NT2/D1 (cell line): ENCODE data around the gene MPPED1.
A peak's percentile ranks its signal among the peaks of the same experiment; 100 is the strongest.

Experiments used
- DNase-seq: peaks from one replicate; pipeline ENCODE4 v3.0.0-alpha.2; 2011; ENCODE audit warnings: low read depth, low spot score
- H3K27me3 ChIP-seq: 2 replicates; pipeline ENCODE4 v1.6.0; 2011; ENCODE audit warnings: mild to moderate bottlenecking; ENCODE audit not compliant: insufficient read length, insufficient read depth
- H3K36me3 ChIP-seq: 2 replicates; pipeline ENCODE4 v1.6.1; 2011; ENCODE audit warnings: mild to moderate bottlenecking, low read length, mixed read lengths; ENCODE audit not compliant: insufficient read depth, insufficient read length
- H3K4me1 ChIP-seq: 2 replicates; pipeline ENCODE4 v1.5.1; 2011; ENCODE audit not compliant: insufficient read depth, insufficient read length
- H3K4me3 ChIP-seq: 2 replicates; pipeline ENCODE4 v1.5.1; 2011; ENCODE audit warnings: low read depth; ENCODE audit not compliant: insufficient read length
- H3K9ac ChIP-seq: 2 replicates; pipeline ENCODE4 v1.6.0; 2011; ENCODE audit warnings: low read depth; ENCODE audit not compliant: insufficient read length
- H3K9me3 ChIP-seq: 2 replicates; pipeline ENCODE4 v1.5.1; 2011; ENCODE audit warnings: mild to moderate bottlenecking, low read length; ENCODE audit not compliant: insufficient read depth
- SUZ12 ChIP-seq: IDR thresholded peaks from 2 replicates; pipeline ENCODE4 v1.6.1; 2011; ENCODE audit not compliant: insufficient read length, insufficient read depth; ENCODE audit errors: extremely low read depth
- YY1 ChIP-seq: IDR thresholded peaks from 2 replicates; pipeline ENCODE4 v1.6.1; 2011; ENCODE audit not compliant: insufficient read length, insufficient read depth
- ZNF274 ChIP-seq: IDR thresholded peaks from 2 replicates; pipeline ENCODE4 v1.6.1; 2011; ENCODE audit warnings: mild to moderate bottlenecking, low read depth, low read length

Gene MPPED1

GRCh38 chr22:43514476-43515157 lies 102.8 kb downstream of the MPPED1 start:
- no peak overlapping the region for H3K9ac ChIP-seq
- no peak overlapping the region for H3K4me3 ChIP-seq
- no peaks in the 10 kb centered on the region for H3K27me3 ChIP-seq
- DNase-seq, result no peak
- no peaks in the 10 kb centered on the region for H3K36me3 ChIP-seq
- no peaks in the 10 kb centered on the region for H3K9me3 ChIP-seq
- TF ChIP-seq YY1 (no peak), SUZ12 (no peak), ZNF274 (no peak)
- H3K4me1 ChIP-seq, result peaks cover 9% of the 10 kb centered on the region

- Histone ChIP-seq H3K9me3 (no peaks in the 10 kb centered on the region), H3K4me3 (no peak overlapping the region), H3K27me3 (no peaks in the 10 kb centered on the region), H3K4me1 (peaks cover 9% of the 10 kb centered on the region), H3K9ac (no peak overlapping the region), H3K36me3 (no peaks in the 10 kb centered on the region)
- DNase-seq, result no peak
- TF ChIP-seq SUZ12 (no peak), ZNF274 (no peak), YY1 (no peak)
Observed at GRCh38 chr22:43515411-43515810, 103.6 kb downstream of the MPPED1 start.

GRCh38 chr22:43515902-43516301 lies 104.1 kb downstream of the MPPED1 start:
- Histone ChIP-seq H3K36me3 (no peaks in the 10 kb centered on the region), H3K27me3 (no peaks in the 10 kb centered on the region), H3K9me3 (no peaks in the 10 kb centered on the region), H3K4me1 (peaks cover 5% of the 10 kb centered on the region), H3K9ac (no peak overlapping the region), H3K4me3 (no peak overlapping the region)
- TF ChIP-seq SUZ12, result no peak
- no peak for TF ChIP-seq ZNF274
- no peak for TF ChIP-seq YY1
- DNase-seq, result peak; percentile 9

GRCh38 chr22:43516386-43516785 lies 104.6 kb downstream of the MPPED1 start:
- Histone ChIP-seq H3K27me3 (no peaks in the 10 kb centered on the region), H3K4me3 (no peak overlapping the region), H3K4me1 (peaks cover 4% of the 10 kb centered on the region), H3K36me3 (no peaks in the 10 kb centered on the region), H3K9ac (no peak overlapping the region), H3K9me3 (no peaks in the 10 kb centered on the region)
- no peak for DNase-seq
- TF ChIP-seq YY1 (no peak), ZNF274 (no peak), SUZ12 (no peak)

GRCh38 chr22:43516996-43517635 lies 105.3 kb downstream of the MPPED1 start:
- H3K4me1 ChIP-seq, result peaks cover 4% of the 10 kb centered on the region
- DNase-seq, result no peak

GRCh38 chr22:43520632-43521039 lies 108.8 kb downstream of the MPPED1 start:
- no peaks in the 10 kb centered on the region for H3K27me3 ChIP-seq
- TF ChIP-seq YY1, result no peak
- no peak for TF ChIP-seq ZNF274
- no peak for TF ChIP-seq SUZ12
- DNase-seq, result no peak
- H3K36me3 ChIP-seq, result no peaks in the 10 kb centered on the region
- H3K9ac ChIP-seq, result no peak overlapping the region
- H3K9me3 ChIP-seq, result no peaks in the 10 kb centered on the region
- H3K4me1 ChIP-seq, result peaks cover 4% of the 10 kb centered on the region
- H3K4me3 ChIP-seq, result no peak overlapping the region

More at GRCh38 chr22:43516996-43517635, 105.3 kb downstream of the MPPED1 start:
- H3K36me3 ChIP-seq, result no peaks in the 10 kb centered on the region
- H3K9ac ChIP-seq, result no peak overlapping the region
- TF ChIP-seq SUZ12, result no peak
- no peak for TF ChIP-seq ZNF274
- no peak for TF ChIP-seq YY1
- H3K4me3 ChIP-seq, result no peak overlapping the region
- H3K9me3 ChIP-seq, result no peaks in the 10 kb centered on the region
- no peaks in the 10 kb centered on the region for H3K27me3 ChIP-seq

GRCh38 chr22:43521716-43522115 lies 109.9 kb downstream of the MPPED1 start:
- H3K27me3 ChIP-seq, result no peaks in the 10 kb centered on the region
- H3K9me3 ChIP-seq, result no peaks in the 10 kb centered on the region
- H3K4me3 ChIP-seq, result no peak overlapping the region
- H3K9ac ChIP-seq, result no peak overlapping the region
- DNase-seq, result no peak
- TF ChIP-seq SUZ12 (no peak), YY1 (no peak), ZNF274 (no peak)
- peaks cover 4% of the 10 kb centered on the region for H3K4me1 ChIP-seq
- H3K36me3 ChIP-seq, result no peaks in the 10 kb centered on the region
